ENCODE data around the gene KRTAP4-4.
"Not testable (repeated sequence)": the region's sequence is repeated elsewhere in the genome, so short reads cannot be mapped to it uniquely, and the experiment has no call there.

KRTAP4-4 gene

DNA sequence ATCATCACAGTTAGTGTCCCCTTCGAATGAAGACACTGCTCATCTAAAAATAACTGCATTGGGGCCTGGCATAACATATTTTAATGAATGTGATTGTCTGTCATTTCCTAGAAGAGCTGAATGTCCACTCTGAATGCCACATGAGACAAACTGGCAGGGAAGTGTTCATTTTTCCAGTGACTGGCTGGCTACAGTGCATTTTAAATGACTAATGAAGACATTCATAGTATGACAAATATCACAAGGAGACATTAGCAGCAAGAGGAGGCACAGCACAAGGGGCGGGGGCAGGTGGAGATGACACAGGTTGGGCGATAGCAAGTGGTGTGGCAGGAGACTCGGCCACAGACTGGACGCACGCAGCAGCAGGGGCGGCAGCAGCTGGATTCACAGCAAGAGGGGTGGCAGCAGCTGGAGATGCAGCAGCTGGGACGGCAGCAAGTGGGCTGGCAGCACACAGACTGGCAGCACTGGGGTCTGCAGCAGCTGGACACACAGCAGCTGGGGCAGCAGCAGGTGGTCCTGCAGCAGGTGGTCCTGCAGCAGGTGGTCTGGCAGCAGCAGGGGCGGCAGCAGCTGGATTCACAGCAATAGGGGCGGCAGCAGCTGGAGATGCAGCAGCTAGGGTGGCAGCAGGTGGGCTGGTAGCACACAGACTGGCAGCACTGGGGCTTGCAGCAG is 11.4 kb downstream of the KRTAP4-4 start:
- DNase-seq (ENCODE audit: low read depth), result not testable (repeated sequence)

DNA sequence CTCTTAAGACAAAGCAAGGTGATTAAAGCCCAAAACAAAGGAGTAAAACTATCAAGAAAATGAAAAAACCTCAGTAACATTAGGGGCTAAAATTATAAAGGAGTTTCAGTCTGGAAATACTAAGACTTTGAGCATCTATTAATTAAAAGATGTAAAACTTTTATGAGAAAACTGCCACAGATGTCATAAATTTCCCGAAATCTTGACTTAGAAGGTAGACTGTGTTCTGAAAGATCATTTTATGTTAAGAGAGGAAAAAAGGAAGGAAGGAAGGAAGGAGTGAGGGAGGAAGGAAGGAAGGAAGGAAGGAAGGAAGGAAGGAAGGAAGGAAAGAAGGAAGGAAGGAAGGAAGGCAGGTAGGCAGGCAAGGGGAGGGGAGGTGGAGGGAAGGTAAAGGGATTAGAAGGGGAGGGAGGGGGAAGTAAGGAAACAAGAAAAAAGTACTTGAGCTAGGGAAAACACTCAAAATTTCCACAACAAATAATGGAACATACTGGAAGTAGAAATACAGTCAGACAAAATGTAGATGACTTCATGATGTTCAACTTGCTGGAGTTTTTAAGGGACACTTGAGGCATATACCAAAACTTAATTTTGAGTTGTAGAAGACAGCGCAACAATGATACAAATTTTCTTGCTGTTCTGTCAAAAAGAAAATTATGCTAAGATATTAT is 12.9 kb downstream of the KRTAP4-4 start:
- no peak for DNase-seq (ENCODE audit: low read depth)

DNA sequence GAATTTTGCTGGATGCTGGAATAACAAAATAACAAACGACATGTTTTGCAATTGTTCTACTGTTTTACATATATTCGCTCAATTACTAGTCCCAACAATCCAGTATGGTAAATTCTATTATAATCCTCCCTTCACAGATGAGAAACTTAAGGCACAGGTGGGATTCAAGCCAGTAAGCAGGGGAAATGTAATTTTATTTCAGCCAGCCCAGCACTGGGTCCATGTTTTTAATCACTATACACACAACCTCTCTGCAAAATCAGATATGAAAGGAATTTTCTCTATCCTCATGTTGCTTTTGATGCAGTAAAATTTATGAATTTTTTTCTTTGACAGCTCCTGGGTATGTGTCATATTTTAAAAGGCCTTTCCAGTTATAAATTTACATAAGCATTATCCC is 15.3 kb downstream of the KRTAP4-4 start:
- DNase-seq (ENCODE audit: low read depth), result no peak

DNA sequence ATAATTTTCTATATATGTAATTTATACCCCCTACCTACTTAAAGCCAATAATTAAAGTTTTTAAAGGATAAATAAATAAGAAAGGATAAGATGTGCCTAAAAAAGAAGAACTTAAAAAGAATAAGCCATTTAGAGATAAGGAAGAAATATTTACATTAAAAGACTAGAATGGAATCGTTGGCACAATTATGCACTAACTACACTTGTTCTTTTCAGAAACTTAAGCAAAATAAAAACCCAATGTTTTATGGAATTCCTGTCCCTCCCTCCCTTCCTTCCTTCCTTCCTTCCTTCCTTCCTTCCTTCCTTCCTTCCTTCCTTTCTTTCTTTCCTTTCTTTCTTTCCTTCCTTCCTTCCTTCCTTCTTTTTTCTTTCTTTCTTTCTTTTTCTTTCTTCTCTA is 15.7 kb downstream of the KRTAP4-4 start:
- no peak for DNase-seq (ENCODE audit: low read depth)

DNA sequence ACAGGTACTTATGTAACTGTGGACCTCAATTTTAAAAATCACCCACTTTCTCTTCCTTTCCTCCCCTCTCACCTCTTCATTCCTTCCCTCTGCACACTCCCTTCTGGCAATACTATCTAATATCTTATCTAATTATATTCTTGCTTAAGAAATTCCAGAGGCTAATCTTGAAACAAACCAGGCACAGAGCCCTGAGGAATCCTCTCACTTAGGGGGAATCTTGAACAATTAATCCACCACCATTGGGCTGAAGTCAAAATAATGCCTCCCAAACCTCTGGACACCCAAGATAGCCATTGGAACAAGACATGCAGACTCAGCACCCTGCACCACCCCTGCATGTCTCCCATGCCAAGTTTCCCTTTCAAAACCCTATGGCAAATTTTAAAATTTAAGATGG is 19.2 kb downstream of the KRTAP4-4 start:
- DNase-seq (ENCODE audit: low read depth), result no peak

DNA sequence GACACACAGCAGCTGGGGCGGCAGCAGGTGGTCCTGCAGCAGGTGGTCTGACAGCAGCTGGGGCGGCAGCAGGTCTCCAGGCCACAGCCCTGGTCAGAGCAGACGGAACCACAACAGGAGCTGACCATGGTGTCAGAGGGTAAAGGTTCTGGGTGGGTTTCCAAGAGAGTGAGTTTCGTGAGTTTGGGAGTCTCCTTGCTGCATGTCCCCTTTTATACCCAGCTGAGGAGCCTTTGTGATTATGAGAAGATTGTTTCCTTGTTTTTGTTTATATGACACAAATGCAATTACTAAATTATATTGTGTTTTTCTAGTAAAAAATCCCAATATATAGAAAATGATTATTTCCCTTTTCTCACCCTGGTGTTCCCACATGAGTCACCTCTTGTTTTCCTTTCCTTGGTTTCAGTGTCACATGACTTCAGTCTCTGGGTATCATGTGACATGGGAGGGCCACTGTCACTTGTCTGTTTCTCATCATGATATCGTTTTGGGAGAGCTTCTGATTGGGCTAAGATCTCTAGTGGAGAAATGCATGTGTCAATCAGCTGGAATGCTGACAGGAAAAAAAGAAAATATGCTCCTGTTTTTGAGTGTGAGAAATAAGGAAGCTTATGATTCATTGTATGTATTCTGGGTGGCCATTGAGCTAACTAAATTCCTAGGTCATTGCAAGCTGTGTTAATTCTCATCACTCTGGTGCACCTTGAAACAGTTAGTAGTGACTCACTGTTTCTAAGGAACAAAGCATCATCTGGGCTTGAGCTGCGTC is 20.0 kb downstream of the KRTAP4-4 start, which contains the start of gene KRTAP4-6:
TSS of gene KRTAP4-6 (minus strand) at position 185 of the 772 bp plus-strand sequence. CDS start at position 128, 57 bp downstream.
- no peak for DNase-seq (ENCODE audit: low read depth)

DNA sequence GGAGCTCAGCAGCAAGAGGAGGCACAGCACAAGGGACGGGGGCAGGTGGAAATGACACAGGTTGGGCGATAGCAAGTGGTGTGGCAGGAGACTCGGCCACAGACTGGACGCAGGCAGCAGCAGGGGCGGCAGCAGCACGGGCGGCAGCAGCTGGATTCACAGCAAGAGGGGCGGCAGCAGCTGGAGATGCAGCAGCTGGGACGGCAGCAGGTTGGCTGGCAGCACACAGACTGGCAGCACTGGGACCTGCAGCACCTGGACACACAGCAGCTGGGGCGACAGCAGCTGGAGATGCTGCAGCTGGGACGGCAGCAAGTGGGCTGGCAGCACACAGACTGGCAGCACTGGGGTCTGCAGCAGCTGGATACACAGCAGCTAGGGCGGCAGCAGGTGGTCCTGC is 20.7 kb downstream of the KRTAP4-4 start:
- DNase-seq (ENCODE audit: low read depth), result not testable (repeated sequence)

DNA sequence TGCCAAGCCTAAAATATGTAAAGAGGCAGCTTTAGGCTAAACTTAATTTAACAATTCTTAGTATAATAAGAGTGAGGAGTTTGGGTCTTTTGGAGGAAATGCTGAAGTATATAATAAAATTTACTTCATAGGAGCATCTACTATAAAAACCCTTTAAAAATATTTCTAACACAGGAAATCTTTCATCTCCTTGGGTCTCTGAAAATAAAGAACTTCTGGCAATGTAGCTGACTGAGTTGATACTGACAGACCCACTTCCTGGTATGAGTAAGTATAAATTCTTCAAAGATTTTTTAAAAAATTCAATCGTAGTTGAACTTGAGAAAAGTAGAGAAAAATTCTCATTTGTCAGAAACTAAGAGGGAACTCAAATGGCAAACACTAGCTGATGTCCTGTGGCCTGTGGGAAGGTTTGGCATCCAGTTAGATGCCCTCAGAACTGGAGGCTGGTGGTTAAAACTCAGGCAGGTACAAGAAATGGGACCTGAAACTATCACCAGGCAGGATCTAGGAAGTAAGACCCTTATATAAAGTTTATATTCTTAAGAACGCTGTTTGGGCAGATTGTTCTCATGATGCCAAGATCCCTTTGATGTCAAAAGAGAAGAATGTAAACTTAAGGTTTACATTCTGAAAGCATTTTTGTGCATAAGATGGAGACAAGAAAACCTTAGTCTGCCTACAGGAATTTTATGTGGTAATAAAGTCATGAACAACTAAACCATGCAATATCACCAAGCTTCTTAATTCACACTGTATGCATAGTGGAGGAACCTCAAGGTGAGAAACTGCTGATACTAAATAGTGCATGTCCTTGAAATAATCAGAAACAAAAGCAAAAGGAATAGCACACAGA is 26.4 kb downstream of the KRTAP4-4 start:
- no peak for DNase-seq (ENCODE audit: low read depth)

DNA sequence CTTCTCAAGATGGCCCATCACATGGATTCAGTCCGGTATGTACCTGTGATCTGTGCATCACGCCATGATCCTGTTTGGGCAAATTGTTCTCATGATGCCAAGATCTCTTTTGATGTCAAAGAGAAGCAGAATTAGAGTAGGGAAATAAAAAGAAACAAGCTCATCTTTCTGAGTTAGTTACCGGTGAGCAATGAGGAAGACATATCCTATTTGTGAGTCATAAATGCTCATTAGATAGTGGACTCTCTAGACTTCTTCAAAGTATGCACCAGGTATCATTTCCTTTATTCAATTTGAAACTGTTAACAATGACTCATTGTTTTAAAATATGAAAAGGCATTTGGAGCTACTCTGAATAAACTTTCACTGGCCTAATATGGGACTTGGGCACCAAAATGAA is 28.6 kb downstream of the KRTAP4-4 start:
- DNase-seq (ENCODE audit: low read depth), result no peak

DNA sequence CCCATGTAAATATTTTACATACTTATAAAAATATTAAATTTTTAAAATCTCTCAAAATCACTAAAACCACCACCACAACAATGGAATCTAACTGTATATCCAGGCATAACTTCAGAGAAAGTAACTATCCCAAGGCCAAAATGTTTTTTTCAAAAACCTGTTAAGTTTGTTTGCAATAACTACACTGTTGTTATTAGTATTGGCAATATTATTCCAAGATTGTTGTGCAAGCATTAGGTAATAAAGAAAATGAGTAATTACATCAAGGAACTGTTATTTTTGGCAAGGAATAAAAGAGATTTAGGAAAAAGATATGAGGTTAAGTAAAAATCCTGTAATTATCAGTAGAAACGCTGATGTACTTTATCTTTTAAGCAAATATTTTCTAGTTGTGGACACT is 33.2 kb downstream of the KRTAP4-4 start:
- DNase-seq (ENCODE audit: low read depth), result no peak

DNA sequence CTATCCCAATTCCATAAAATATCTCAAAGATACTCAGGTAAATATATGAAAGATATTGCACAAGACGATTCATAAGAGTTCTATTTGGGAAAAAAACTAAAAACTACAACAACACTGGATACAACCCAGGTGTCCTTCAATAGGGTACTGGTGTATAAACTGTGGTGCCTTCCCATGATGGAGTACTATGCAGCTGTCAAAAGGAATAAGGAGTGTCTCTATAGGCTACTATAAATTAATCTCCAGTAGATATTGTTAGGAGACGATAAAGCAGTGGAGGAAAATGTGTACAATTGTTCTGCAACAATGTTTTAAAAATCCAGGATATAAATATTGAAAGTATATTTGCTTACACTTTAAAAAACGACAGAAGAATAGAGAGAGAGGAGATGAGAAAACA is 34.1 kb downstream of the KRTAP4-4 start:
- no peak for DNase-seq (ENCODE audit: low read depth)

DNA sequence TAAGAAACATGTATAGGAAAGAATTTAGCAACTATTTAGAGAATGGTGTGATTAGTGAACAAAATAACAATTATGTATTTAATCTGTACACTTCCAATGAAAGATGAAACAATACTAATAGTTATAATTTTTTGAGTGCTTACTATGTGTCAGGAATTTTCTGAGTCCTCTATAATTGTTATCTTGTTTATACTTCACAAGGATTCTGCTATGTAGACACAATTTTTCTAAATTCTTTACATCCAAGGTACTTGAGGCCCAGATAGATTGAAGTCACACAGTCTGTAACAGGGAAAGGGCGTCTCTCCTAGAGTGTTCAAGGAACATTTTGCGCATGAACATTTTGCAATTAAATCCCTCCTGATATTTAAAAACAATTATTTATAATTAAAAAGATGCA is 35.5 kb downstream of the KRTAP4-4 start:
- DNase-seq (ENCODE audit: low read depth), result no peak

DNA sequence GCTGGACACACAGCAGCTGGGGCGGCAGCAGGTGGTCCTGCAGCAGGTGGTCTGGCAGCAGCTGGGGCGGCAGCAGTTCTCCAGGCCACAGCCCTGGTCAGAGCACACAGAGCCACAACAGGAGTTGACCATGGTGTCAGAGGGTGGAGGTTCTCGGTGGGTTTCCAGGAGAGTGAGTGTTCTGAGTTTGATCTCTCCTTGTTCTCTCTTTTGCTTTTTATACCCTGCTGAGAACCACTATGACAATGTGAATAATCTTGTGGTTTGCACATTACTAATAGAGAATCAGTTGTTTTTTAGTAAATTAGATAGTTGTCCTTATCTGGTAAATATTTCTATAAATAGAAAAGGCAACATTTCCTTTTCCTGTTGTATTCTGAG is 36.6 kb downstream of the KRTAP4-4 start, which contains the start of gene KRTAP4-12:
TSS of gene KRTAP4-12 (minus strand) at position 192 of the 381 bp plus-strand sequence. CDS start at position 132, 60 bp downstream.
- DNase-seq (ENCODE audit: low read depth), result not testable (repeated sequence)

DNA sequence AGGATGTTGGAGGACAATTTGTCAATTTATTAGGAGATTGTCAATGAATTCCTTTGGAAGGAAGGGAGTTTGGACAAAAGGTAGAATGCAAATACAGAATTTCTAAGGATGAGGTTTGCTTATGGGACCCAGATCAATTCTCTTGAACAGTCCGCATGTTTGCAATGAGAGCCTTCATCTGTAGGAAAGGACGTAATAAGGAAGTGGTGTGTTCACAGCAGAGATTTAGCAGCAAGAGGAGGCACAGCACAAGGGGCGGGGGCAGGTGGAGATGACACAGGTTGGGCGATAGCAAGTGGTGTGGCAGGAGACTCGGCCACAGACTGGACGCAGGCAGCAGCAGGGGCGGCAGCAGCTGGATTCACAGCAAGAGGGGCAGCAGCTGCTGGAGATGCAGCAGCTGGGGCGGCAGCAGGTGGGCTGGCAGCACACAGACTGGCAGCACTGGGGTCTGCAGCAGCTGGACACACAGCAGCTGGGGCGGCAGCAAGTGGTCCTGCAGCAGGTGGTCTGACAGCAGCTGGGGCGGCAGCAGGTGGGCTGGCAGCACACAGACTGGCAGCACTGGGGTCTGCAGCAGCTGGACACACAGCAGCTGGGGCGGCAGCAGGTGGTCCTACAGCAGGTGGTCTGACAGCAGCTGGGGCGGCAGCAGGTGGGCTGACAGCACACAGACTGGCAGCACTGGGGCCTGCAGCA is 37.1 kb downstream of the KRTAP4-4 start:
- DNase-seq (ENCODE audit: low read depth), result not testable (repeated sequence)

DNA sequence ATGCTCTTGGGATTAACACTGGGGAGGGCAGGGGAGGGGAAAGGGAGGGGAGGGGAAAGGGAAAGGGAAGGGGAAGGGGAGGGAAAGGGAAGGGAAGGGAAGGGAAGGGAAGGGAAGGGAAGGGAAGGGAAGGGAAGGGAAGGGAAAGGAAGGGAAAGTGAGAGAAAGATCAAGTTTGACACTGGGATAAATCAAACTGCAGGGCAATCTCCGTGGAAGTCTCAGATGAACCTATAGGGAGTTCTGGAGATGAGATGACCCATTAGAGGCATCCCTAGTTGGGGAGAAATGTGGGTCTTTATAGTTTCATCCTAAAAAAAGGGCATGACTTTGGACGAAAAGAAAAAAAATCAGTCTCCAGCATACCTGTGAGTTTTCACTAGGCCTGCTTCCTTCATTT is 38.8 kb downstream of the KRTAP4-4 start:
- DNase-seq (ENCODE audit: low read depth), result no peak

DNA sequence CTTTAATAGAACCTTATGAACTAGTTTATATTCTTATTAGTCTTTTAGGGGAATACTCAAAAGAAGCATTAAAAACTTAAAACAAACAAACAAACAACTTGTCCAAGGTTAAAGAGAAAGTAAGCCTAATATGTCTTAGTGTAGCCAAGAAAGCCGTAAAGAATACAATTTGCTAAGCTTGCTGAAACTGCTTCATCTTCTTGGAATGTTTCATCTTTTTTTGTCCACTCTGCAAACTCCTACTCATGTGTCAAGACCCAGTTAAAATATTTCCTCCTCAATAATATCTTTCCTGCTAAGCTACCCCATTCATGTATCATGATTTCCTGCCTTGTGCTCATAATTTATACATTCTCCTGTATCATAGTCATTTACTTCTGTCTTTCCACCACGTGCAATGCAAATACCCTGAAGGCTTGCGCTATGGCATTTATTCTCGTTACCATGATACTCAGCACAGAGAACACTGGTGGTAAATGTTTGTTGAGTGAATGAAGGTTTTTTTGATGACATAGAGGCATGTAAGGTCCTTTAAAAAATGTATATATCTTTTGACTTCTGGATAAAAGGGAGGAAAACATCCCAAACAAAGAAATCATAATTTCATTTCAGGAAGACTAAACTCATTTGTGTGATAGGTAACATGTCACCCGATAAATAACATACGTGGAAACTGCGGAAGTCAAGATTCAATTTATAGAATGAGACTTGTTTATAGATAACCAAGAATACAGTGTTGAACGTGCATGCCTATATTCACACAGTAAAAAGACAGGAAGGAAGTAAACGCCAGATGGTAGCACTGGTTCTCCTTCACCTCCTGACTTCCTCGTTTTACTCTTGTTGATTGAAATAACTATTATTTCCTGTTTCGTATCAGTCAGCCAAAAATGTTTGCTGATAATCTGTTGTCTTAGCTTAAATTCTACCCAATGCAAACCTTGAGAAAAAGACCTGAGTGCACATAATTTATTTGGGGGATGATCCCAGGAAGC is 40.6 kb downstream of the KRTAP4-4 start:
- DNase-seq (ENCODE audit: low read depth), result not testable (repeated sequence)

DNA sequence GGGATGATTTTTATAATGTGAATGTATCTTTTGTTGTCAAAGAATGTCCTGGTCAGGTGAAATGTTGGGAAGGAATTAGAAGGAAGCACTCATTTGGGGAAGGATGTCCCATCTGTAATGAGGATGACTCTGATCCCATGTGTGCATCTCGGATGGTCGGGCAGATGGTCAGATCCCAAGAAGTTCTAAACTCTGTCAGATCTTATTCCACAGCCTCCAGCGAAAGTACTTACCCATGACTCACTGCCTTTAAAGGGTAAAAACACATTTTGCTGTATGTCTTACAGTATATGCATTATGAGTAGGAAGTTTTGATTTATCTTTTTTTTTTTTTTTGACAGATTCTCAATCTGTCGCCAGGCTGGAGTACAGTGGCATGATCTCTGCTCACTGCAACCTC is 41.8 kb downstream of the KRTAP4-4 start:
- no peak for DNase-seq (ENCODE audit: low read depth)

DNA sequence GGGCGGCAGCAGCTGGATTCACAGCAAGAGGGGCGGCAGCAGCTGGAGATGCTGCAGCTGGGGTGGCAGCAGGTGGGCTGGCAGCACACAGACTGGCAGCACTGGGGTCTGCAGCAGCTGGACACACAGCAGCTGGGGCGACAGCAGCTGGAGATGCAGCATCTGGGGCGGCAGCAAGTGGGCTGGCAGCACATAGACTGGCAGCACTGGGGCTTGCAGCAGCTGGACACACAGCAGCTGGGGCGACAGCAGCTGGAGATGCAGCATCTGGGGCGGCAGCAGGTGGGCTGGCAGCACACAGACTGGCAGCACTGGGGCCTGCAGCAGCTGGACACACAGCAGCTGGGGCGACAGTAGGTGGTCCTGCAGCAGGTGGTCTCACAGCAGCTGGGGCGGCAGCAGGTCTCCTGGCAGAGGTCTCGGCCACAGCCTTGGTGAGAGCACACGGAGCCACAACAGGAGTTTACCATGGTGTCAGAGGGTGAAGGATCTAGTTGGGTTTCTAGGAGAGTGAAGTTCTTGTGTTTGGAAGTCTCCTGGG is 42.6 kb downstream of the KRTAP4-4 start, which contains the start of gene KRTAP4-11:
TSS of gene KRTAP4-11 (minus strand) at position 528 of the 541 bp plus-strand sequence. CDS start at position 470, 58 bp downstream.
- not testable (repeated sequence) for DNase-seq (ENCODE audit: low read depth)

DNA sequence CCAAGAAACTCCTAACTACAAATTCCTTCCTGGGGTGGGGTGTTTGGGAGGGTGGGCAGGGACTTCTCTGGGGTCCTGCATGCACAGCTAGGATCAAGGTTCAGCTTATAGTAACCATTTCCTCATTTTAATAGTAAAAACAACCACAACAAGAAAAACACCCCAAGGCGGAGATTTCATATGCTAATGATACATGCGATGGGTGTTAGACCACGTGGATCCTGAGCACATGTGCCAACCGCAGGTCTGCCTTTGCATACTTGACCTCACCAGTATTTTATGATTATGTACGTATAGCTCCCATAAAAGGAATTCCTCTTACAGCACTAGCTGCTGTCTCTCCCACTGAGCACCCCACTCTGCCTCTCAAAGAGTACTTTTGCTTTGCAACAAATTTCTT is 44.3 kb downstream of the KRTAP4-4 start:
- no peak for DNase-seq (ENCODE audit: low read depth)

Measured in activated T-cell treated with anti-CD3 and anti-CD28 coated beads for 48 hours (primary cell).